Type B pancreatic cell (in vitro differentiated cells): ENCODE results near the gene GLYR1. TPM values are rescaled to one million over a fixed set of nuclear protein-coding genes. Genes with fewer than 3 reads are reported as not detected.

Source experiments
- DNase-seq: peaks from one replicate; pipeline ENCODE4 v3.0.0; 2021; ENCODE audit warnings: mixed read lengths; ENCODE audit not compliant: unreplicated experiment; ENCODE audit errors: extremely low spot score
- H3K27ac Mint-ChIP-seq: 2 replicates; pipeline ENCODE4 v1.8.0; 2021; ENCODE audit warnings: mild to moderate bottlenecking, mixed read lengths
- H3K27me3 Mint-ChIP-seq: 2 replicates; pipeline ENCODE4 v1.8.0; 2021; ENCODE audit warnings: mixed read lengths
- H3K36me3 Mint-ChIP-seq: 2 replicates; pipeline ENCODE4 v1.8.0; 2021; ENCODE audit warnings: mixed read lengths
- H3K4me1 Mint-ChIP-seq: one replicate; pipeline ENCODE4 v1.8.0; 2021; ENCODE audit warnings: mixed read lengths; ENCODE audit not compliant: unreplicated experiment
- H3K4me3 Mint-ChIP-seq: 2 replicates; pipeline ENCODE4 v1.8.0; 2021; ENCODE audit warnings: mild to moderate bottlenecking, mixed read lengths
- H3K9me3 Mint-ChIP-seq: 2 replicates; pipeline ENCODE4 v1.8.0; 2021; ENCODE audit warnings: mixed read lengths
- total RNA-seq: library from RNA; stranded (reverse); gene quantifications from 2 replicates; pipeline ENCODE4 v1.2.1, GENCODE V29; 2021; ENCODE audit warnings: low replicate concordance
- TF ChIP-seq, protein P1 (sequence below): fragments of 200-600 bp; sonication (generic); conservative IDR thresholded peaks from 2 replicates; pipeline ENCODE4 v1.5.0; 2021; ENCODE audit warnings: antibody characterized with exemption, mild to moderate bottlenecking

Gene GLYR1
- total RNA-seq, 1 donor from 2014 or later: 120 TPM

DNA sequence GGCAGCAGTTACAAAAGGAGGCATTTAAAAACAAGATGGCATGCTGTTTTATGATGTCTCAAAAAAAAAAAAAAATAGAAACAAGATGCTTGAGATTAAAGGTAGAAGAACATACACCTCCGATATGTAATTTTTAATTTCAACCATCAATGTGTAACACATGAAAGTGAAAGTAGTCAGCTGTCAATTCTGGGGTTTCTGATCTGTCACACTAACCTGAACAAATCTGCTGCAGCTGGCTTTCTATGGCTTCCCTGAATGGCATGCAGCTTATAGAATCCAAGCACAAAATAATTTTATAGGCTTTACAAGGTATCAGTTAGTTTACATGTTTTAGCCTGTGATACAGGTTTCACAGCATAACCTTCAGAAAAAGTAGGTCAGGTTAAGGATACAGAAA, 13.5 kb downstream of the GLYR1 start:
- Mint-ChIP-seq H3K4me3 (no peak overlapping the region), H3K27ac (no peak overlapping the region), H3K27me3 (no peaks in the 10 kb centered on the region), H3K9me3 (no peaks in the 10 kb centered on the region), H3K4me1 (no peaks in the 10 kb centered on the region), H3K36me3 (peaks cover 22% of the 10 kb centered on the region)
- TF ChIP-seq, protein P1, sequence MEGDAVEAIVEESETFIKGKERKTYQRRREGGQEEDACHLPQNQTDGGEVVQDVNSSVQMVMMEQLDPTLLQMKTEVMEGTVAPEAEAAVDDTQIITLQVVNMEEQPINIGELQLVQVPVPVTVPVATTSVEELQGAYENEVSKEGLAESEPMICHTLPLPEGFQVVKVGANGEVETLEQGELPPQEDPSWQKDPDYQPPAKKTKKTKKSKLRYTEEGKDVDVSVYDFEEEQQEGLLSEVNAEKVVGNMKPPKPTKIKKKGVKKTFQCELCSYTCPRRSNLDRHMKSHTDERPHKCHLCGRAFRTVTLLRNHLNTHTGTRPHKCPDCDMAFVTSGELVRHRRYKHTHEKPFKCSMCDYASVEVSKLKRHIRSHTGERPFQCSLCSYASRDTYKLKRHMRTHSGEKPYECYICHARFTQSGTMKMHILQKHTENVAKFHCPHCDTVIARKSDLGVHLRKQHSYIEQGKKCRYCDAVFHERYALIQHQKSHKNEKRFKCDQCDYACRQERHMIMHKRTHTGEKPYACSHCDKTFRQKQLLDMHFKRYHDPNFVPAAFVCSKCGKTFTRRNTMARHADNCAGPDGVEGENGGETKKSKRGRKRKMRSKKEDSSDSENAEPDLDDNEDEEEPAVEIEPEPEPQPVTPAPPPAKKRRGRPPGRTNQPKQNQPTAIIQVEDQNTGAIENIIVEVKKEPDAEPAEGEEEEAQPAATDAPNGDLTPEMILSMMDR: no peak
- DNase-seq: no peak

GRCh38 chr16:4832698-4833343, 14.3 kb downstream of the GLYR1 start:
- H3K36me3 Mint-ChIP-seq: peaks cover 25% of the 10 kb centered on the region
- H3K4me1 Mint-ChIP-seq: no peaks in the 10 kb centered on the region
- no peak overlapping the region for H3K4me3 Mint-ChIP-seq
- DNase-seq: no peak
- H3K27me3 Mint-ChIP-seq: no peaks in the 10 kb centered on the region
- TF ChIP-seq, protein P1: no peak
- no peak overlapping the region for H3K27ac Mint-ChIP-seq
- H3K9me3 Mint-ChIP-seq: no peaks in the 10 kb centered on the region

DNA sequence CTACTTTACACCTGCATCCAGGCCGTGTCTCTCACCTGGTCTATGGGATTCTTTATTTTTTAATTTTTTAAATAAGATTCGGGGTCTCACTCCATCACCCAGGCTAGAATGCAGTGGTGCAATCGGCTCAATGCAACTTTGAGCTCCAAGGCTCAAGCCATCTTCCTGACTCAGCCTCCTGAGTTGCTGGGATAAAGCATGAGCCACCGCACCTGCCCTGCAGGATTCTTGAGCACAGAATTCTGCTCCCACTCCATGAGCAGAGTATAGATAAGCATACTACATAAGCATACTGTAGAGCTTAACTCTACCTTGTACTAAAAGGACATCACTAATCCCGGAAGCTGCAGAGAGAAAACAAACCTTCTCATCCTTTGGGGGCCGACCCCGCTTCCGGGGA, 15.5 kb downstream of the GLYR1 start:
- Mint-ChIP-seq H3K4me3 (no peak overlapping the region), H3K4me1 (no peaks in the 10 kb centered on the region), H3K9me3 (no peaks in the 10 kb centered on the region), H3K36me3 (peaks cover 26% of the 10 kb centered on the region), H3K27ac (no peak overlapping the region), H3K27me3 (no peaks in the 10 kb centered on the region)
- DNase-seq: no peak
- TF ChIP-seq, protein P1: no peak

- TF ChIP-seq, protein P1: no peak
- no peak overlapping the region for H3K27ac Mint-ChIP-seq
- DNase-seq: no peak
- H3K9me3 Mint-ChIP-seq: no peaks in the 10 kb centered on the region
- no peak overlapping the region for H3K4me3 Mint-ChIP-seq
- peaks cover 21% of the 10 kb centered on the region for H3K36me3 Mint-ChIP-seq
- H3K27me3 Mint-ChIP-seq: no peaks in the 10 kb centered on the region
- H3K4me1 Mint-ChIP-seq: no peaks in the 10 kb centered on the region
Observed at GRCh38 chr16:4830408-4830807, 16.7 kb downstream of the GLYR1 start.

- no peak for DNase-seq
- TF ChIP-seq, protein P1: no peak
- Mint-ChIP-seq H3K27ac (no peak overlapping the region), H3K36me3 (peaks cover 29% of the 10 kb centered on the region), H3K9me3 (no peaks in the 10 kb centered on the region), H3K27me3 (no peaks in the 10 kb centered on the region), H3K4me1 (no peaks in the 10 kb centered on the region), H3K4me3 (no peak overlapping the region)
Observed at GRCh38 chr16:4828567-4829321, 18.3 kb downstream of the GLYR1 start.
